ENCODE measurements around the gene UFSP1.

DNA sequence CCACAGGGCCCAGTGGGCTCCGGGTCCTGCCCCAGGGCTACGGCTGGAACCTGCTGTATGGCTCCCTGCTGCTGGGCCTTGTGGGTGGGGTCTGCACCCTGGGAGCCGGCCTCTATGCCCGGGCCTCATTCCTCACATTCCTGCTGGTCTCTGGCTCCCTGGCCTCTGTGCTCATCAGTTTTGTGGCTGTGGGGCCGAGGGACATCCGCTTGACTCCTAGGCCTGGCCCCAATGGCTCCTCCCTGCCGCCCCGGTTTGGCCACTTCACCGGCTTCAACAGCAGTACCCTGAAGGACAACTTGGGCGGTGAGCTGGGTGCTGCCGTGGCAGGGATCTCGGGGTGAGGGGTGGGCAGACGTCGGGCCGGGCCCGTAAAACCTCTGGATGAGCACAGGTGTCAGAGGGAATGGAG, 32.6 kb downstream of the UFSP1 start:
- TF ChIP-seq POLR2AphosphoS5 (IDR thresholded peaks at IDR 0.05; ENCODE audit: low read depth, low read length) (no peak), POLR2A (IDR thresholded peaks at IDR 0.05; ENCODE audit: low read depth, low read length) (no peak)

All from GM12892 (cell line).